Neural cell (in vitro differentiated cells): ENCODE results near the gene NDST1.

Experiments
- EP300 ChIP-seq: fragments of 450-650 bp; conservative IDR thresholded peaks from 2 replicates; pipeline ENCODE4 v1.6.1; 2014; ENCODE audit warnings: antibody characterized with exemption, mild to moderate bottlenecking, moderate library complexity; ENCODE audit not compliant: poor library complexity, severe bottlenecking
- EZH2 ChIP-seq: fragments of 200-600, 300-800 bp; shearing (Covaris generic), sonication (generic); IDR thresholded peaks from 2 replicates; pipeline ENCODE4 v1.6.1; 2014; ENCODE audit warnings: antibody characterized with exemption, low read length, borderline replicate concordance, mild to moderate bottlenecking; ENCODE audit not compliant: insufficient read depth, poor library complexity, severe bottlenecking
- TF ChIP-seq, protein P1 (sequence below): fragments of 450-650 bp; IDR thresholded peaks from 2 replicates; pipeline ENCODE4 v1.5.1; 2014; ENCODE audit warnings: antibody characterized with exemption, mild to moderate bottlenecking, moderate library complexity; ENCODE audit not compliant: poor library complexity, severe bottlenecking

DNA sequence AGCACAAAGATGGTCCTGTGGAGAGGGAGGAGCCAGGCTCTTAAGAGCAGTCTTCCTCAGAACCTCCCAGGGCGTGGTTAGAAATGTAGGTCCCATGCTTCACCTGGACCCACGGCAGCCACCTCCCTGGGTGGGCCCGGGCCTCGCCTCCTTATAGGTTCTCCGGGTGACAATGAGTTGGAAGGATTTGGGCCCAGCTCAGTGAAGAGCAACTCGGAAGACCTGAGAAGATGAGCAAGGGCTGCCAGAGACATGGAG lies 26.3 kb upstream of the NDST1 start:
- TF ChIP-seq EP300 (no peak), EZH2 (no peak)
- TF ChIP-seq, protein P1, sequence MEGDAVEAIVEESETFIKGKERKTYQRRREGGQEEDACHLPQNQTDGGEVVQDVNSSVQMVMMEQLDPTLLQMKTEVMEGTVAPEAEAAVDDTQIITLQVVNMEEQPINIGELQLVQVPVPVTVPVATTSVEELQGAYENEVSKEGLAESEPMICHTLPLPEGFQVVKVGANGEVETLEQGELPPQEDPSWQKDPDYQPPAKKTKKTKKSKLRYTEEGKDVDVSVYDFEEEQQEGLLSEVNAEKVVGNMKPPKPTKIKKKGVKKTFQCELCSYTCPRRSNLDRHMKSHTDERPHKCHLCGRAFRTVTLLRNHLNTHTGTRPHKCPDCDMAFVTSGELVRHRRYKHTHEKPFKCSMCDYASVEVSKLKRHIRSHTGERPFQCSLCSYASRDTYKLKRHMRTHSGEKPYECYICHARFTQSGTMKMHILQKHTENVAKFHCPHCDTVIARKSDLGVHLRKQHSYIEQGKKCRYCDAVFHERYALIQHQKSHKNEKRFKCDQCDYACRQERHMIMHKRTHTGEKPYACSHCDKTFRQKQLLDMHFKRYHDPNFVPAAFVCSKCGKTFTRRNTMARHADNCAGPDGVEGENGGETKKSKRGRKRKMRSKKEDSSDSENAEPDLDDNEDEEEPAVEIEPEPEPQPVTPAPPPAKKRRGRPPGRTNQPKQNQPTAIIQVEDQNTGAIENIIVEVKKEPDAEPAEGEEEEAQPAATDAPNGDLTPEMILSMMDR, result no peak
